ENCODE measurements around the gene LCK.

The LCK gene

GRCh38 chr1:32221581-32221979 lies 29.5 kb upstream of the LCK start (continued):
- TF ChIP-seq, protein P1, sequence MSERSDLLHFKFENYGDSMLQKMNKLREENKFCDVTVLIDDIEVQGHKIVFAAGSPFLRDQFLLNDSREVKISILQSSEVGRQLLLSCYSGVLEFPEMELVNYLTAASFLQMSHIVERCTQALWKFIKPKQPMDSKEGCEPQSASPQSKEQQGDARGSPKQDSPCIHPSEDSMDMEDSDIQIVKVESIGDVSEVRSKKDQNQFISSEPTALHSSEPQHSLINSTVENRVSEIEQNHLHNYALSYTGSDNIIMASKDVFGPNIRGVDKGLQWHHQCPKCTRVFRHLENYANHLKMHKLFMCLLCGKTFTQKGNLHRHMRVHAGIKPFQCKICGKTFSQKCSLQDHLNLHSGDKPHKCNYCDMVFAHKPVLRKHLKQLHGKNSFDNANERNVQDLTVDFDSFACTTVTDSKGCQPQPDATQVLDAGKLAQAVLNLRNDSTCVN (tag by site-specific recombination; optimal IDR thresholded peaks at IDR 0.05) = peak; percentile 36
- TF ChIP-seq, protein P2, sequence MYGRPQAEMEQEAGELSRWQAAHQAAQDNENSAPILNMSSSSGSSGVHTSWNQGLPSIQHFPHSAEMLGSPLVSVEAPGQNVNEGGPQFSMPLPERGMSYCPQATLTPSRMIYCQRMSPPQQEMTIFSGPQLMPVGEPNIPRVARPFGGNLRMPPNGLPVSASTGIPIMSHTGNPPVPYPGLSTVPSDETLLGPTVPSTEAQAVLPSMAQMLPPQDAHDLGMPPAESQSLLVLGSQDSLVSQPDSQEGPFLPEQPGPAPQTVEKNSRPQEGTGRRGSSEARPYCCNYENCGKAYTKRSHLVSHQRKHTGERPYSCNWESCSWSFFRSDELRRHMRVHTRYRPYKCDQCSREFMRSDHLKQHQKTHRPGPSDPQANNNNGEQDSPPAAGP (tag by site-specific recombination; IDR thresholded peaks at IDR 0.05) = 0 out of 2 replicates have a peak, but pooled peaks have one; percentile 9
- no peak for TF ChIP-seq ZNF626 (tag by site-specific recombination; IDR thresholded peaks at IDR 0.05)
- TF ChIP-seq ZNF280D (tag by site-specific recombination; IDR thresholded peaks at IDR 0.05) = no peak
- peak; percentile 53; the same call in 1 of the 2 replicates for TF ChIP-seq GLIS2 (tag by site-specific recombination; IDR thresholded peaks at IDR 0.05)
- TF ChIP-seq ZNF311 (tag by site-specific recombination; IDR thresholded peaks at IDR 0.05; ENCODE audit: borderline replicate concordance) = no peak
- TF ChIP-seq TCF7L2 (IDR thresholded peaks at IDR 0.05; ENCODE audit: borderline replicate concordance, low read depth, low read length) = no peak
- TF ChIP-seq ZNF549 (tag by site-specific recombination; IDR thresholded peaks at IDR 0.05) = no peak

DNA sequence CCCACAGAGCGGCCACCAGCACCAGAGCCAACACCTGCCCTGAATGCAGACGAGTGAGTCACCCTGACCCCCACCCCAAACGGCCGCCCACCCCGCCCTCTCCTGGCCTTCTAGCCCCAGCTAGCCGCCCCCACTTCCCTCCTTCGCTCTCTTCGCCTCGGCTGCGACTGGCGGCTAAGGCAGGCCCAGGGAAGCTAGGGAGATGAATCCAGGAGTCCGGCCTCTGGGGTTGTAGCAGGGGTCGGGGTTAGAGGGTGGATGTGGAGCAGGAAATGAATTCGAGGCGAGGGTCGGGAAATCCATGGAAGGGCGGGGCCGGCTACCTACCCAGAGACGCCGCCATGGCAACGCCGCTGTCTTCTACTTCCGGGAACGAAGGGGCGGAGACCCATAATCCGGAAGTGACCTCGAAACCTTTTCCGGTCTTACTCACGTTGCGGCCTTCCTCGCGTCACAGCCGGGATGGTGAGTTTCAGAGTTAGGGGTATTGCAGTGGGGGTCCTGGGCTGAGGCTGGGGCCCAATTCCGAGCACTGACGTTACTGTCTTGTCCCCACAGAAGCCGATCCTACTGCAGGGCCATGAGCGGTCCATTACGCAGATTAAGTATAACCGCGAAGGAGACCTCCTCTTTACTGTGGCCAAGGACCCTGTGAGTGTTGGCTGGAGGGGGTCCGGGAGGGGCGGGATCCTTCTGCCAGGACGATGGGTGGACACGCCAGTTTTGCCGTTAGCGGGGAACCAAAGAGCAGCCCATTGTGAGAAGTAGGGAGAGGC lies 28.9 kb upstream of the LCK start, which contains the start of the genes EIF3I and TMEM234:
Gene EIF3I (plus strand): TSS at position 428 of the 776 bp plus-strand sequence. CDS start 35 bp downstream, at position 463.
Gene TMEM234 (minus strand): TSS at position 374 of the 776 bp plus-strand sequence. CDS start 31 bp downstream, at position 343.
- Histone ChIP-seq H3K9me3 (ENCODE audit: control insufficient read depth, insufficient read depth, low read depth, low read length) (no peaks in the 10 kb centered on the region), H3K36me3 (ENCODE audit: control insufficient read depth in 2 of 2, insufficient read depth in 1 of 2, low read length in 2 of 2) (peaks cover 20 to 70% of the 10 kb centered on the region in 2 experiments; a peak in 2 of 3 replicates), H3K4me3 (ENCODE audit: low read depth, low read length) (peak within 1 kb of the TSS; percentile 83), H3K27ac (ENCODE audit: extremely low read depth, low read depth, low read length) (peak within 1 kb of the TSS; percentile 53), H3K4me1 (ENCODE audit: control insufficient read depth, insufficient read depth, low read length) (peaks cover 2% of the 10 kb centered on the region; the same call in 1 of the 2 replicates)
- ChIA-PET POLR2A (interaction anchor here (0.6 kb wide), 1 partner anchor 67 kb away, joined by 8 read pairs; no protein-coding TSS in a partner anchor), CTCF (interaction anchor here (2.0 kb wide), 1 partner anchor 26 kb away, joined by 7 read pairs; no protein-coding TSS in a partner anchor)
- TF ChIP-seq ZBTB17 (tag by site-specific recombination; IDR thresholded peaks at IDR 0.05) (0 out of 2 replicates have a peak, but pooled peaks have one; percentile 28), ZBTB20 (tag by site-specific recombination; IDR thresholded peaks at IDR 0.05) (peak; percentile 40; the same call in 1 of the 2 replicates), SP2 (tag by site-specific recombination; IDR thresholded peaks at IDR 0.05) (peak; percentile 87), OSR2 (tag by site-specific recombination; IDR thresholded peaks at IDR 0.05) (no peak), ZNF341 (tag by site-specific recombination; IDR thresholded peaks at IDR 0.05; ENCODE audit: low read depth) (peak; percentile 44; the same call in 1 of the 2 replicates), ZNF580 (tag by site-specific recombination; IDR thresholded peaks at IDR 0.05) (peak; percentile 88), SP7 (tag by site-specific recombination; IDR thresholded peaks at IDR 0.05) (0 out of 2 replicates have a peak, but pooled peaks have one; percentile 26), ZXDB (tag by site-specific recombination; IDR thresholded peaks at IDR 0.05) (peak; percentile 73), ZNF302 (tag by site-specific recombination; IDR thresholded peaks at IDR 0.05; ENCODE audit: low read depth) (no peak)
- TF ChIP-seq, protein P3, sequence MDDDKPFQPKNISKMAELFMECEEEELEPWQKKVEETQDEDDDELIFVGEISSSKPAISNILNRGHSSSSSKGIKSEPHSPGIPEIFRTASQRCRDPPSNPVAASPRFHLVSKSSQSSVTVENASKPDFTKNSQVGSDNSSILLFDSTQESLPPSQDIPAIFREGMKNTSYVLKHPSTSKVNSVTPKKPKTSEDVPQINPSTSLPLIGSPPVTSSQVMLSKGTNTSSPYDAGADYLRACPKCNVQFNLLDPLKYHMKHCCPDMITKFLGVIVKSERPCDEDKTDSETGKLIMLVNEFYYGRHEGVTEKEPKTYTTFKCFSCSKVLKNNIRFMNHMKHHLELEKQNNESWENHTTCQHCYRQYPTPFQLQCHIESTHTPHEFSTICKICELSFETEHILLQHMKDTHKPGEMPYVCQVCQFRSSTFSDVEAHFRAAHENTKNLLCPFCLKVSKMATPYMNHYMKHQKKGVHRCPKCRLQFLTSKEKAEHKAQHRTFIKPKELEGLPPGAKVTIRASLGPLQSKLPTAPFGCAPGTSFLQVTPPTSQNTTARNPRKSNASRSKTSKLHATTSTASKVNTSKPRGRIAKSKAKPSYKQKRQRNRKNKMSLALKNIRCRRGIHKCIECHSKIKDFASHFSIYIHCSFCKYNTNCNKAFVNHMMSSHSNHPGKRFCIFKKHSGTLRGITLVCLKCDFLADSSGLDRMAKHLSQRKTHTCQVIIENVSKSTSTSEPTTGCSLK (tag by site-specific recombination; IDR thresholded peaks at IDR 0.05) = no peak
- TF ChIP-seq, protein P2 (tag by site-specific recombination; IDR thresholded peaks at IDR 0.05) = peak; percentile 13; the same call in 1 of the 2 replicates
- TF ChIP-seq, protein P4, sequence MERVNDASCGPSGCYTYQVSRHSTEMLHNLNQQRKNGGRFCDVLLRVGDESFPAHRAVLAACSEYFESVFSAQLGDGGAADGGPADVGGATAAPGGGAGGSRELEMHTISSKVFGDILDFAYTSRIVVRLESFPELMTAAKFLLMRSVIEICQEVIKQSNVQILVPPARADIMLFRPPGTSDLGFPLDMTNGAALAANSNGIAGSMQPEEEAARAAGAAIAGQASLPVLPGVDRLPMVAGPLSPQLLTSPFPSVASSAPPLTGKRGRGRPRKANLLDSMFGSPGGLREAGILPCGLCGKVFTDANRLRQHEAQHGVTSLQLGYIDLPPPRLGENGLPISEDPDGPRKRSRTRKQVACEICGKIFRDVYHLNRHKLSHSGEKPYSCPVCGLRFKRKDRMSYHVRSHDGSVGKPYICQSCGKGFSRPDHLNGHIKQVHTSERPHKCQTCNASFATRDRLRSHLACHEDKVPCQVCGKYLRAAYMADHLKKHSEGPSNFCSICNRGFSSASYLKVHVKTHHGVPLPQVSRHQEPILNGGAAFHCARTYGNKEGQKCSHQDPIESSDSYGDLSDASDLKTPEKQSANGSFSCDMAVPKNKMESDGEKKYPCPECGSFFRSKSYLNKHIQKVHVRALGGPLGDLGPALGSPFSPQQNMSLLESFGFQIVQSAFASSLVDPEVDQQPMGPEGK (tag by site-specific recombination; IDR thresholded peaks at IDR 0.05) = peak; percentile 92
- TF ChIP-seq, protein P5, sequence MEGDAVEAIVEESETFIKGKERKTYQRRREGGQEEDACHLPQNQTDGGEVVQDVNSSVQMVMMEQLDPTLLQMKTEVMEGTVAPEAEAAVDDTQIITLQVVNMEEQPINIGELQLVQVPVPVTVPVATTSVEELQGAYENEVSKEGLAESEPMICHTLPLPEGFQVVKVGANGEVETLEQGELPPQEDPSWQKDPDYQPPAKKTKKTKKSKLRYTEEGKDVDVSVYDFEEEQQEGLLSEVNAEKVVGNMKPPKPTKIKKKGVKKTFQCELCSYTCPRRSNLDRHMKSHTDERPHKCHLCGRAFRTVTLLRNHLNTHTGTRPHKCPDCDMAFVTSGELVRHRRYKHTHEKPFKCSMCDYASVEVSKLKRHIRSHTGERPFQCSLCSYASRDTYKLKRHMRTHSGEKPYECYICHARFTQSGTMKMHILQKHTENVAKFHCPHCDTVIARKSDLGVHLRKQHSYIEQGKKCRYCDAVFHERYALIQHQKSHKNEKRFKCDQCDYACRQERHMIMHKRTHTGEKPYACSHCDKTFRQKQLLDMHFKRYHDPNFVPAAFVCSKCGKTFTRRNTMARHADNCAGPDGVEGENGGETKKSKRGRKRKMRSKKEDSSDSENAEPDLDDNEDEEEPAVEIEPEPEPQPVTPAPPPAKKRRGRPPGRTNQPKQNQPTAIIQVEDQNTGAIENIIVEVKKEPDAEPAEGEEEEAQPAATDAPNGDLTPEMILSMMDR (tag by site-specific recombination; IDR thresholded peaks at IDR 0.05) = no peak
